OCI-LY3 (cell line): ENCODE data around the gene ABTB2.

Experiments
- H2AFZ ChIP-seq: fragments of 200-600, 300-600 bp; shearing (Covaris generic); 2 replicates; pipeline ENCODE4 v1.6.0; 2014; ENCODE audit warnings: antibody characterized with exemption, low read depth, low read length
- H3K27ac ChIP-seq: fragments of 200-600, 300-600 bp; sonication (generic); 2 replicates; pipeline ENCODE4 v1.5.1; 2014; ENCODE audit warnings: mild to moderate bottlenecking, low read length, moderate library complexity, mixed read lengths
- H3K27me3 ChIP-seq: fragments of 200-600, 300-600 bp; sonication (generic); 2 replicates; pipeline ENCODE4 v1.6.1; 2014; ENCODE audit warnings: low read depth, low read length, mixed read lengths
- H3K36me3 ChIP-seq: fragments of 200-600, 300-600 bp; sonication (generic); replicated peaks from 2 replicates; pipeline ENCODE3; 2014; ENCODE audit warnings: low read depth, low read length, mixed read lengths
- H3K4me1 ChIP-seq: fragments of 300-600, 200-600 bp; sonication (generic); 2 replicates; pipeline ENCODE4 v1.6.1; 2014; ENCODE audit warnings: low read length, mixed read lengths
- H3K4me2 ChIP-seq: fragments of 200-600, 300-600 bp; sonication (generic); 2 replicates; pipeline ENCODE4 v1.6.1; 2014; ENCODE audit warnings: low read length, mixed read lengths
- H3K4me3 ChIP-seq: fragments of 300-600, 200-600 bp; sonication (generic); 2 replicates; pipeline ENCODE4 v1.5.1; 2014; ENCODE audit warnings: antibody characterized with exemption, mild to moderate bottlenecking, low read length, moderate library complexity
- H3K79me2 ChIP-seq: fragments of 300-600, 200-600 bp; shearing (Covaris generic); 2 replicates; pipeline ENCODE4 v1.6.1; 2014; ENCODE audit warnings: mild to moderate bottlenecking, low read length, mixed read lengths
- H3K9ac ChIP-seq: fragments of 300-600, 200-600 bp; shearing (Covaris generic); 2 replicates; pipeline ENCODE4 v1.6.0; 2014; ENCODE audit warnings: mild to moderate bottlenecking, low read length, moderate library complexity
- H3K9me3 ChIP-seq: fragments of 200-600, 300-600 bp; shearing (Covaris generic); 2 replicates; pipeline ENCODE4 v1.6.1; 2014; ENCODE audit warnings: low read length, mixed read lengths; ENCODE audit not compliant: insufficient read depth
- H4K20me1 ChIP-seq: fragments of 200-600, 300-600 bp; sonication (generic); 2 replicates; pipeline ENCODE4 v1.6.1; 2016; ENCODE audit warnings: low read length, mixed read lengths; ENCODE audit not compliant: insufficient read depth
- CTCF ChIP-seq: fragments of 200-600, 300-600 bp; sonication (generic); IDR thresholded peaks from 2 replicates; pipeline ENCODE4 v1.5.1; 2014; ENCODE audit warnings: antibody characterized with exemption, low read length, low read depth
- EZH2phosphoT487 ChIP-seq: fragments of 200-600 bp; shearing (Covaris generic); IDR thresholded peaks from 2 replicates; pipeline ENCODE4 v1.6.1; 2018; ENCODE audit warnings: antibody characterized with exemption, mixed run types, low read depth

The ABTB2 gene

GRCh38 chr11:34344410-34344767, 13.4 kb downstream of the ABTB2 start:
- peaks cover 88% of the 10 kb centered on the region for H3K79me2 ChIP-seq
- peaks cover 2% of the 10 kb centered on the region for H3K4me1 ChIP-seq
- peaks cover 23% of the 10 kb centered on the region for H4K20me1 ChIP-seq
- H3K4me2 ChIP-seq, result no peak overlapping the region
- no peak overlapping the region for H3K4me3 ChIP-seq
- no peak overlapping the region for H3K9ac ChIP-seq
- H2AFZ ChIP-seq, result no peak overlapping the region
- H3K27ac ChIP-seq, result no peak overlapping the region
- no peaks in the 10 kb centered on the region for H3K27me3 ChIP-seq
- H3K9me3 ChIP-seq, result no peaks in the 10 kb centered on the region
- TF ChIP-seq CTCF (no peak), EZH2phosphoT487 (no peak)
- no peaks in the 10 kb centered on the region for H3K36me3 ChIP-seq

GRCh38 chr11:34343686-34344085, 14.1 kb downstream of the ABTB2 start:
- no peak overlapping the region for H3K9ac ChIP-seq
- no peak overlapping the region for H3K4me2 ChIP-seq
- TF ChIP-seq EZH2phosphoT487, result no peak
- no peak for TF ChIP-seq CTCF
- H3K79me2 ChIP-seq, result peaks cover 88% of the 10 kb centered on the region
- peaks cover 16% of the 10 kb centered on the region; the same call in 1 of the 2 replicates for H4K20me1 ChIP-seq
- H3K4me1 ChIP-seq, result no peaks in the 10 kb centered on the region
- no peaks in the 10 kb centered on the region for H3K27me3 ChIP-seq
- no peaks in the 10 kb centered on the region for H3K36me3 ChIP-seq
- H2AFZ ChIP-seq, result no peak overlapping the region
- no peak overlapping the region for H3K27ac ChIP-seq
- no peak overlapping the region for H3K4me3 ChIP-seq
- H3K9me3 ChIP-seq, result no peaks in the 10 kb centered on the region

GRCh38 chr11:34343153-34343552, 14.7 kb downstream of the ABTB2 start:
- Histone ChIP-seq H3K27ac (no peak overlapping the region), H3K9me3 (no peaks in the 10 kb centered on the region), H2AFZ (no peak overlapping the region), H3K36me3 (no peaks in the 10 kb centered on the region), H3K4me3 (no peak overlapping the region), H3K27me3 (no peaks in the 10 kb centered on the region), H3K4me1 (no peaks in the 10 kb centered on the region), H4K20me1 (peaks cover 15% of the 10 kb centered on the region; the same call in 1 of the 2 replicates), H3K4me2 (no peak overlapping the region), H3K9ac (no peak overlapping the region), H3K79me2 (peaks cover 82% of the 10 kb centered on the region)
- TF ChIP-seq CTCF, result no peak

GRCh38 chr11:34341931-34342533, 15.8 kb downstream of the ABTB2 start:
- Histone ChIP-seq H3K9ac (no peak overlapping the region), H3K36me3 (no peaks in the 10 kb centered on the region), H3K4me2 (no peak overlapping the region), H2AFZ (no peak overlapping the region), H3K27ac (no peak overlapping the region), H4K20me1 (peaks cover 8% of the 10 kb centered on the region; the same call in 1 of the 2 replicates), H3K4me1 (no peaks in the 10 kb centered on the region), H3K4me3 (no peak overlapping the region), H3K9me3 (no peaks in the 10 kb centered on the region), H3K79me2 (peaks cover 82% of the 10 kb centered on the region), H3K27me3 (no peaks in the 10 kb centered on the region)
- TF ChIP-seq EZH2phosphoT487 (no peak), CTCF (no peak)
